GM12878 (cell line): ENCODE data around the gene TGM2. TPM values are rescaled to one million over a fixed set of nuclear protein-coding genes. Genes with fewer than 3 reads are reported as not detected.

ENCODE experiments used
- ATAC-seq: fragments of 200-7000 bp; cut with Tn5 transposase; 3 replicates; pipeline ENCODE4 v1.9.1; 2020; ENCODE audit warnings: mild to moderate bottlenecking, moderate library complexity
- BruUV-seq: library from RNA; stranded (reverse); fragments of 400-500 nt; replicated peaks from 2 replicates; lab custom pipeline; 2021; lab: Mats Ljungman, UMichigan
- CTCF ChIA-PET: fragments of 300-600 bp; sonication (Branson Sonifier 250); formaldehyde crosslinking; extraction: SDS; loops from one replicate; lab custom pipeline; 2021; ENCODE audit warnings: inconsistent platforms; lab: Yijun Ruan, JAX
- POLR2A ChIA-PET: fragments of 350-600 bp; formaldehyde crosslinking; extraction: SDS; loops from one replicate; lab custom pipeline; 2021; ENCODE audit warnings: inconsistent platforms; lab: Charles Lee
- RAD21 ChIA-PET: fragments of 300-600 bp; sonication (Branson Sonifier 250); formaldehyde crosslinking; loops from one replicate; lab custom pipeline; 2023; ENCODE audit warnings: antibody characterized with exemption; ENCODE audit not compliant: unreplicated experiment; lab: Charles Lee
- SMC1A ChIA-PET: fragments of 300-600 bp; sonication (Branson Sonifier 250); formaldehyde crosslinking; loops from one replicate; lab custom pipeline; 2023; ENCODE audit not compliant: unreplicated experiment, uncharacterized antibody; lab: Charles Lee
- DNase-seq: peaks from one replicate; pipeline ENCODE4 v3.0.0-alpha.2; 2011; ENCODE audit warnings: low read depth, low spot score
- FAIRE-seq: peaks from 3 replicates; lab custom pipeline; 2011; peaks lifted over from hg19 to GRCh38; lab: Jason Lieb, UNC
- H2AFZ ChIP-seq: 2 replicates; pipeline ENCODE4 v1.6.0; 2011; ENCODE audit warnings: low read depth, low read length, control low read depth; ENCODE audit not compliant: control insufficient read depth
- H3K27ac ChIP-seq: 2 replicates; pipeline ENCODE4 v1.5.1; 2011; ENCODE audit warnings: control low read depth; ENCODE audit not compliant: control insufficient read depth, insufficient read depth
- H3K27me3 ChIP-seq, 2 experiments: replicated peaks in 1 of 2; 2 replicates each; pipeline versions ENCODE4 v1.6.0 to v1.6.1; 2011; ENCODE audit warnings: low read length in 1 of 2; ENCODE audit not compliant: control insufficient read depth in 2 of 2, insufficient read depth in 2 of 2
- H3K36me3 ChIP-seq, 2 experiments: 2 replicates each; pipeline ENCODE4 v1.5.1; 2011; ENCODE audit warnings: low read length in 1 of 2; ENCODE audit not compliant: control insufficient read depth in 2 of 2, insufficient read depth in 2 of 2
- H3K4me1 ChIP-seq: 2 replicates; pipeline ENCODE4 v1.6.1; 2011; ENCODE audit warnings: mild to moderate bottlenecking, low read length, moderate library complexity, mixed read lengths; ENCODE audit not compliant: control insufficient read depth, insufficient read depth
- H3K4me2 ChIP-seq: 2 replicates; pipeline ENCODE4 v1.6.0; 2011; ENCODE audit warnings: control low read depth; ENCODE audit not compliant: control insufficient read depth, insufficient read depth
- H3K4me3 ChIP-seq: fragments of 200-600 bp; sonication (generic); 2 replicates; pipeline ENCODE4 v1.5.1; 2016
- H3K79me2 ChIP-seq: 2 replicates; pipeline ENCODE4 v1.6.0; 2011; ENCODE audit warnings: low read length; ENCODE audit not compliant: control insufficient read depth, insufficient read depth
- H3K9ac ChIP-seq: 2 replicates; pipeline ENCODE4 v1.8.0; 2011; ENCODE audit warnings: low read length, control low read depth, mixed read lengths; ENCODE audit not compliant: control insufficient read depth, insufficient read depth
- H3K9me3 ChIP-seq: replicated peaks from 3 replicates; pipeline ENCODE4 v1.5.1; 2011; ENCODE audit warnings: mild to moderate bottlenecking, low read length; ENCODE audit not compliant: control insufficient read depth, insufficient read depth
- H4K20me1 ChIP-seq: 2 replicates; pipeline ENCODE4 v1.6.0; 2011; ENCODE audit not compliant: control insufficient read depth, insufficient read depth
- CEBPZ ChIP-seq: fragments of 150-350 bp; IDR thresholded peaks from 2 replicates; pipeline ENCODE4 v1.6.1; 2016; ENCODE audit warnings: low read depth, low read length
- E4F1 ChIP-seq: fragments of 450-650 bp; IDR thresholded peaks from 2 replicates; pipeline ENCODE4 v1.6.1; 2018; ENCODE audit warnings: borderline replicate concordance, mild to moderate bottlenecking; ENCODE audit not compliant: partially characterized antibody
- FOS ChIP-seq: IDR thresholded peaks from 3 replicates; pipeline ENCODE4 v1.6.1; 2011; ENCODE audit warnings: borderline replicate concordance; ENCODE audit not compliant: insufficient read length; ENCODE audit errors: extremely low read depth
- FOXM1 ChIP-seq: IDR thresholded peaks from 2 replicates; pipeline ENCODE4 v1.6.1; 2012; ENCODE audit warnings: low read depth, mild to moderate bottlenecking, inconsistent platforms, low read length, moderate library complexity
- HDAC2 ChIP-seq: fragments of 200-600 bp; sonication (generic); IDR thresholded peaks from 2 replicates; pipeline ENCODE4 v1.6.1; 2017
- IKZF1 ChIP-seq: fragments of 450-650 bp; conservative IDR thresholded peaks from 2 replicates; pipeline ENCODE4 v1.6.1; 2017; ENCODE audit warnings: antibody characterized with exemption, mild to moderate bottlenecking
- IRF3 ChIP-seq: fragments of 450-650 bp; IDR thresholded peaks from 2 replicates; pipeline ENCODE4 v1.6.1; 2014; ENCODE audit warnings: mild to moderate bottlenecking
- LARP7 ChIP-seq: fragments of 450-650 bp; IDR thresholded peaks from 2 replicates; pipeline ENCODE4 v1.6.1; 2017; ENCODE audit warnings: mild to moderate bottlenecking
- NFYA ChIP-seq: IDR thresholded peaks from 2 replicates; pipeline ENCODE4 v1.6.1; 2011; ENCODE audit warnings: low read depth, mild to moderate bottlenecking, low read length, improper control_type of control experiment, borderline replicate concordance
- PKNOX1 ChIP-seq: fragments of 450-650 bp; IDR thresholded peaks from 2 replicates; pipeline ENCODE4 v1.6.1; 2016; ENCODE audit warnings: mild to moderate bottlenecking
- SPI1 ChIP-seq: IDR thresholded peaks from 2 replicates; pipeline ENCODE4 v1.6.1; 2011; ENCODE audit warnings: low read depth, mild to moderate bottlenecking, low read length, moderate library complexity, borderline replicate concordance; ENCODE audit not compliant: insufficient read depth
- TCF12 ChIP-seq: IDR thresholded peaks from 2 replicates; pipeline ENCODE4 v1.6.1; 2011; ENCODE audit warnings: low read depth, mild to moderate bottlenecking, low read length
- ZNF207 ChIP-seq: fragments of 450-650 bp; IDR thresholded peaks from 2 replicates; pipeline ENCODE4 v1.6.1; 2014; ENCODE audit warnings: antibody characterized with exemption, mild to moderate bottlenecking, borderline replicate concordance
- WGBS: methylation state at CpG from one replicate; pipeline ENCODE4 v1.1.6; 2016; ENCODE audit warnings: low lambda C conversion rate; ENCODE audit not compliant: insufficient replicate concordance, insufficient coverage; ENCODE audit errors: missing lambda C conversion rate; 5-methylcytosine and 5-hydroxymethylcytosine counted together
- in situ Hi-C: fragments of 300-500 bp; cut with MboI; formaldehyde crosslinking; loops from 9 replicates; pipeline ENCODE4 v1.14.3; 2018; ENCODE audit warnings: mixed read lengths
- intact Hi-C: fragments of 100-400 bp; cut with micrococcal nuclease; formaldehyde crosslinking; loops from one replicate; pipeline ENCODE4 v1.14.2; 2022; ENCODE audit not compliant: unreplicated experiment
- polyA plus RNA-seq, 11 experiments: library from polyadenylated mRNA; depleted of rRNA in 4 of 11; unstranded in 6 of 11; stranded (reverse) in 5 of 11; fragments of >200 nt; fragmentation: Nextera tagmentation in 4 of 11; fragmentation: Illumina TruSeq in 1 of 11; extraction: Ambion mirVana in 4 of 11; extraction: Trizol in 1 of 11; gene quantifications; 1 replicate in 1 of 11; 2 replicates in 10 of 11; pipeline versions ENCODE4 v1.2.1 to v1.2.3, GENCODE V29; 2011 to 2016; ENCODE audit warnings: inconsistent platforms in 2 of 11, missing spikeins in 2 of 11, low read depth in 1 of 11
- total RNA-seq, 4 experiments: library from RNA; depleted of rRNA in 3 of 4; stranded (reverse); fragments of >200 nt in 3 of 4; fragmentation: Illumina TruSeq in 1 of 4; extraction: Trizol in 1 of 4; gene quantifications; 2 replicates each; pipeline versions ENCODE4 v1.2.1 to v1.2.3, GENCODE V29; 2013 to 2021

The TGM2 gene
- total and polyA plus RNA-seq, 10 of the 15 experiments (the other 5 are each of a cell fraction or from before 2014, with no cell fraction given): 0.11 to 1.9 (median 0.51) TPM

- Histone ChIP-seq H3K27me3 (no peaks in the 10 kb centered on the region; a peak in 2 of 4 replicates), H4K20me1 (no peaks in the 10 kb centered on the region), H3K27ac (no peak overlapping the region), H3K9me3 (no peaks in the 10 kb centered on the region; the same call in 2 of the 3 replicates), H3K79me2 (no peaks in the 10 kb centered on the region), H2AFZ (no peak overlapping the region), H3K9ac (no peak overlapping the region), H3K4me3 (no peak overlapping the region), H3K4me2 (no peak overlapping the region), H3K36me3 (no peaks in the 10 kb centered on the region), H3K4me1 (no peaks in the 10 kb centered on the region)
- ChIA-PET RAD21 (interaction anchor here (0.8 to 1.3 kb wide), 4 partner anchors 23 to 118 kb away, joined by 3 read pairs; no protein-coding TSS in a partner anchor), SMC1A (interaction anchor here (1.3 to 1.7 kb wide), 3 partner anchors 11 to 100 kb away, joined by 3 to 4 read pairs (median 4); no protein-coding TSS in a partner anchor), POLR2A (interaction anchor here (0.7 kb wide), 1 partner anchor 141 kb away, joined by 6 read pairs; no protein-coding TSS in a partner anchor), CTCF (interaction anchor here (0.8 to 1.2 kb wide), 4 partner anchors 45 to 102 kb away, joined by 3 to 4 read pairs (median 4); no protein-coding TSS in a partner anchor)
- ATAC-seq (no peak), FAIRE-seq (no peak), DNase-seq (no peak)
- intact Hi-C loops (no loop called here), in situ Hi-C loops (no loop called here)
- BruUV-seq: no TSS peak
- 44% methylated on average over 16 of the region's 16 CpGs for WGBS
- TF ChIP-seq E4F1: no peak
- TF ChIP-seq NFYA: no peak
- TF ChIP-seq CEBPZ: no peak
- TF ChIP-seq ZNF207: no peak
- TF ChIP-seq TCF12: no peak
- TF ChIP-seq PKNOX1: no peak
- no peak for TF ChIP-seq SPI1
- no peak for TF ChIP-seq IRF3
- no peak for TF ChIP-seq HDAC2
- no peak for TF ChIP-seq FOXM1
- TF ChIP-seq IKZF1: no peak
- no peak for TF ChIP-seq FOS
- TF ChIP-seq LARP7: no peak
These were observed 10.5 kb upstream of the TGM2 start for GRCh38 chr20:38175304-38176180.
